Daoy (cell line): ENCODE results near the gene TNFRSF21. TPM values are rescaled to one million over a fixed set of nuclear protein-coding genes. Genes with fewer than 3 reads are reported as not detected.

Experiments
- total RNA-seq: library from RNA; depleted of rRNA; stranded (reverse); fragments of >200 nt; shearing (Covaris generic); gene quantifications from 2 replicates; pipeline ENCODE4 v1.2.3, GENCODE V29; 2014; rRNA removed

The TNFRSF21 gene
- total RNA-seq, 1 experiment from 2014 or later = 39.3 TPM

Other genes starting within 250 kb of the TNFRSF21 start
- gene CD2AP, start 167.9 kb upstream of the TNFRSF21 start, total RNA-seq = 53.8 and 61.6 TPM in 2 replicates